Bronchial epithelial cell (primary cell): ENCODE measurements around the gene MYO1B. TPM values are rescaled to one million over a fixed set of nuclear protein-coding genes. Genes with fewer than 3 reads are reported as not detected.

Source experiments
- DNase-seq: peaks from one replicate; pipeline ENCODE4 v3.0.0-alpha.2; 2010; ENCODE audit warnings: low read depth
- FAIRE-seq: peaks from 2 replicates; lab custom pipeline; 2011; peaks lifted over from hg19 to GRCh38; lab: Jason Lieb, UNC
- H3K27me3 ChIP-seq: 2 replicates; pipeline ENCODE4 v1.5.1; 2011; ENCODE audit warnings: low read length; ENCODE audit not compliant: control insufficient read depth, insufficient read depth
- H3K36me3 ChIP-seq: 2 replicates; pipeline ENCODE4 v1.5.1; 2011; ENCODE audit warnings: low read length; ENCODE audit not compliant: control insufficient read depth, insufficient read depth
- H3K4me3 ChIP-seq: 2 replicates; pipeline ENCODE4 v1.5.1; 2011; ENCODE audit warnings: mild to moderate bottlenecking, low read depth, low read length, control low read depth
- total RNA-seq: library from RNA; depleted of rRNA; stranded (reverse); fragments of >200 nt; gene quantifications from 2 replicates; pipeline ENCODE4 v1.2.1, GENCODE V29; 2014
- TF ChIP-seq, protein P1 (sequence below): IDR thresholded peaks from 2 replicates; pipeline ENCODE4 v1.5.1; 2011; ENCODE audit warnings: mild to moderate bottlenecking, moderate library complexity, low read length, control low read depth, inconsistent platforms; ENCODE audit not compliant: insufficient read depth, severe bottlenecking

MYO1B gene
- total RNA-seq, 1 donor from 2014 or later = 247 TPM

DNA sequence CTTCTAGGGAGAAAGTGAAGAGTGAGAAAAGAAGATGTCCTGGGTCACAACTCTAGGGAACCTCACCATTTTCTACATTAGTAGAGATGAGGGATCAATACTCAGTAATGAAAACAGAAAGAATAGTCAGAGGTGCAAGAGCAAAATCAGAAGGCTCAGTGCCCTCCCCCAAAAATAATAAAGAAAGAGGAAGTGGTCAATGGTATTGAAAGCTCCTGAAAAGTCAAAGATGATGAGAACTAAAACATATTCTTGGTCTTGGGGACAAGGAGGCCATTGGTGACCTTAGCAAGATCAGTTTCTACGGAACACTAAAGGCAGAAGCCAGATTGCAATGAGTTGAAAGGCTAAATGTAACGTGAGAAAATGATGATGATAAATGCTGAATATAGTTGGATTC, 24.5 kb upstream of the MYO1B start:
- H3K27me3 ChIP-seq = no peaks in the 10 kb centered on the region
- FAIRE-seq (no peak), DNase-seq (no peak)
- H3K36me3 ChIP-seq = no peaks in the 10 kb centered on the region
- H3K4me3 ChIP-seq = no peak overlapping the region
- TF ChIP-seq, protein P1, sequence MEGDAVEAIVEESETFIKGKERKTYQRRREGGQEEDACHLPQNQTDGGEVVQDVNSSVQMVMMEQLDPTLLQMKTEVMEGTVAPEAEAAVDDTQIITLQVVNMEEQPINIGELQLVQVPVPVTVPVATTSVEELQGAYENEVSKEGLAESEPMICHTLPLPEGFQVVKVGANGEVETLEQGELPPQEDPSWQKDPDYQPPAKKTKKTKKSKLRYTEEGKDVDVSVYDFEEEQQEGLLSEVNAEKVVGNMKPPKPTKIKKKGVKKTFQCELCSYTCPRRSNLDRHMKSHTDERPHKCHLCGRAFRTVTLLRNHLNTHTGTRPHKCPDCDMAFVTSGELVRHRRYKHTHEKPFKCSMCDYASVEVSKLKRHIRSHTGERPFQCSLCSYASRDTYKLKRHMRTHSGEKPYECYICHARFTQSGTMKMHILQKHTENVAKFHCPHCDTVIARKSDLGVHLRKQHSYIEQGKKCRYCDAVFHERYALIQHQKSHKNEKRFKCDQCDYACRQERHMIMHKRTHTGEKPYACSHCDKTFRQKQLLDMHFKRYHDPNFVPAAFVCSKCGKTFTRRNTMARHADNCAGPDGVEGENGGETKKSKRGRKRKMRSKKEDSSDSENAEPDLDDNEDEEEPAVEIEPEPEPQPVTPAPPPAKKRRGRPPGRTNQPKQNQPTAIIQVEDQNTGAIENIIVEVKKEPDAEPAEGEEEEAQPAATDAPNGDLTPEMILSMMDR = no peak

DNA sequence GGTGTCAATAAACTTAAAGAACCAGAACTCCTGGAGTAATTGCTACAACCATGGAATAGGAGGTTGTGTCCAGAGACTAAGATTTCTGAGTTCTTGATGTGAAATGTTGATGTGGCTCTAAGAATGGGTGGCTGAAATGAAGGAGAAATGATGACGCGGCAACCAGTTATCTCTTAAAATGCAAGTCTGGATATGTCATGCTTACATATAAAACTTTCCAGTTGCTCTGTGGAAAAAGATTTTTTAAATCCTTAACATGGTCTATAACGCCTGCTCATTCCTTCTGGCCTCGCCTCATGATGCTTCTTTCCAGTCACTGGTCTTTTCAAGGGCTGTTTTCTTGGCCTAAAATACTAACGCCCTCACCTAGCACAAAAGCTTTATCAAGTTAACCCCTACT, 23.5 kb upstream of the MYO1B start:
- no peaks in the 10 kb centered on the region for H3K36me3 ChIP-seq
- H3K27me3 ChIP-seq = no peaks in the 10 kb centered on the region
- DNase-seq = peak; percentile 40
- TF ChIP-seq, protein P1 = no peak
- no peak overlapping the region for H3K4me3 ChIP-seq
- no peak for FAIRE-seq

GRCh38 chr2:191222507-191222906, 22.7 kb upstream of the MYO1B start:
- no peaks in the 10 kb centered on the region for H3K27me3 ChIP-seq
- no peaks in the 10 kb centered on the region for H3K36me3 ChIP-seq
- FAIRE-seq = peak; percentile 93
- DNase-seq = peak; percentile 83
- TF ChIP-seq, protein P1 = no peak
- no peak overlapping the region for H3K4me3 ChIP-seq

GRCh38 chr2:191222952-191223351, 22.3 kb upstream of the MYO1B start:
- Histone ChIP-seq H3K36me3 (no peaks in the 10 kb centered on the region), H3K27me3 (no peaks in the 10 kb centered on the region)
- no peak for FAIRE-seq

DNA sequence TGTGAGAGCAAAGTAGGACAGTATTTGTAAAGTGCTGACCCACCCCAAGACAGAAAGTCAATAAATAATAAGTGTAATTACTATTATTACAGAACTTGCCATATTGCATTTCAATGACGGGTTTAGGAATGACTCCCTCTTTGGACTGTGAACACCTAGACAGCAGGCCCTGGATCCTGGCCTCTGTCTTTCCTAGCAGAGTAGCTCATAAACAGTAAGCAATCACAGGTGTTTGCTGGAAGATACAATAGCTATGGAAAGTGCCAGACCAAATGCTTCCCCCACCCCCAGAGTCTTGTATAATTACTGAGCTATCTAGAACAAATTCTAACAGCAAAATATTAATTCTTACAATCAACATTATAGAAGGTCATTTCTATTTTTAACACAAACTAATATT, 20.1 kb upstream of the MYO1B start:
- TF ChIP-seq, protein P1 = no peak
- Histone ChIP-seq H3K36me3 (no peaks in the 10 kb centered on the region), H3K4me3 (no peak overlapping the region), H3K27me3 (no peaks in the 10 kb centered on the region)
- FAIRE-seq (no peak), DNase-seq (no peak)

More at GRCh38 chr2:191222952-191223351, 22.3 kb upstream of the MYO1B start:
- no peak overlapping the region for H3K4me3 ChIP-seq
- TF ChIP-seq, protein P1 = no peak
- DNase-seq = no peak

GRCh38 chr2:191225690-191226089, 19.5 kb upstream of the MYO1B start:
- DNase-seq = no peak
- no peaks in the 10 kb centered on the region for H3K27me3 ChIP-seq
- H3K4me3 ChIP-seq = no peak overlapping the region
- TF ChIP-seq, protein P1 = no peak
- H3K36me3 ChIP-seq = no peaks in the 10 kb centered on the region
- no peak for FAIRE-seq
